Raji (cell line): ENCODE data around the gene ZNF668.

Experiments used
- POLR2A ChIP-seq: IDR thresholded peaks from 2 replicates; pipeline ENCODE4 v1.6.1; 2011; ENCODE audit warnings: low read depth, low read length, control low read depth; ENCODE audit not compliant: insufficient read depth

The ZNF668 gene

GRCh38 chr16:31107465-31107867, 33.4 kb upstream of the ZNF668 start:
- TF ChIP-seq POLR2A = no peak

- no peak for TF ChIP-seq POLR2A
Measured at GRCh38 chr16:31106509-31107464, 32.7 kb upstream of the ZNF668 start.

GRCh38 chr16:31105677-31106213, 31.7 kb upstream of the ZNF668 start:
- TF ChIP-seq POLR2A = peak; percentile 57

GRCh38 chr16:31099860-31100638, 26.0 kb upstream of the ZNF668 start:
- TF ChIP-seq POLR2A = no peak

GRCh38 chr16:31094424-31095120, 20.5 kb upstream of the ZNF668 start, which contains the start of gene VKORC1:
Gene VKORC1, minus strand, starts transcription at chr16:31094797. Its CDS starts 68 bp downstream, at chr16:31094729.
- peak; percentile 67 for TF ChIP-seq POLR2A

GRCh38 chr16:31094088-31094423, 20.0 kb upstream of the ZNF668 start:
- TF ChIP-seq POLR2A = no peak

- TF ChIP-seq POLR2A = no peak
Measured at GRCh38 chr16:31093132-31093703, 19.2 kb upstream of the ZNF668 start.

GRCh38 chr16:31092330-31092729, 18.3 kb upstream of the ZNF668 start:
- TF ChIP-seq POLR2A = no peak

- no peak for TF ChIP-seq POLR2A
Measured at GRCh38 chr16:31090540-31090939, 16.5 kb upstream of the ZNF668 start.

GRCh38 chr16:31089199-31089598, 15.2 kb upstream of the ZNF668 start:
- no peak for TF ChIP-seq POLR2A

- TF ChIP-seq POLR2A = no peak
Measured at GRCh38 chr16:31088459-31089183, 14.6 kb upstream of the ZNF668 start, which contains the start of gene PRSS53. Gene PRSS53, minus strand, starts transcription at chr16:31088943. Its CDS starts 134 bp downstream, at chr16:31088809.

GRCh38 chr16:31087971-31088370, 13.9 kb upstream of the ZNF668 start:
- no peak for TF ChIP-seq POLR2A

- TF ChIP-seq POLR2A = no peak
Measured at GRCh38 chr16:31087481-31087880, 13.4 kb upstream of the ZNF668 start.

GRCh38 chr16:31086629-31086906, 12.5 kb upstream of the ZNF668 start:
- TF ChIP-seq POLR2A = no peak
